HL-60/S4 treated with retinoic acid at 250 ng/mL for 4 days and 3 days (cell line): ENCODE results near the gene MYH10.
"Not testable (repeated sequence)": the region's sequence is repeated elsewhere in the genome, so short reads cannot be mapped to it uniquely, and the experiment has no call there.

Experiments used
- in situ Hi-C: fragments of 300-500 bp; cut with MboI; formaldehyde crosslinking; loops from 2 replicates; pipeline ENCODE4 v1.7.0; 2022; ENCODE audit warnings: low sequenced_read_pairs

The MYH10 gene

DNA sequence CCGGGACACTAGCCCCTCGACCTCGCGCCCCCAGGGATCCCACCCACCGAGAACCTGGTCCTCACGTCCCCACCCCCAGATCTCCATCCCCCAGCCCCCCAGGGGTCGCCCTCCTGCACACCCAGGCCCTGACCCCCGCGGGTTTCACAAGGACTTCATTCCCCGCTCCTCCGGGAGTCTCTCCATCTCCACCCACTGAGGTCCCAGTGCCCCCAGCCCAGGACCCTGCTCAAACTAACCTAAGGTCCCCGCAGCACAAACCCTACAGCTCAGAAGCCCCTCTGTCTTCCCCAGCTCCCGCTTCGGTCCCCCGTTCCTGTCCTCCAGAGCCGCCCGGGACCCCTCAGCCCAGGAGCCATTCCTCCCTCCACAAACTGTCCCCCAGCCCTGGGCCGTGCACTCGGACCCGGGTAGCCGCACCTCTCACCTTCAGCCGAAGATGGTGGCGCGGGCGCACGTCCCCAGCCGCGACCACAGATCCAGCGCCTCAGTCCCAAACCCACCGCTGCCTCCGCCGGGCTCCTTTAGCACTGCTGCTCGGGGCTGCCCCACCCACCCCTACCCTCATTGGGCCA, at the start of gene MYH10:
TSS of gene MYH10 (minus strand) at position 499 of the 575 bp plus-strand sequence. CDS start 7,479 bp downstream, outside the sequence.
- in situ Hi-C loops = no loop called here

- in situ Hi-C loops = no loop called here
Measured at GRCh38 chr17:8679126-8679525, 48.6 kb upstream of the MYH10 start.

DNA sequence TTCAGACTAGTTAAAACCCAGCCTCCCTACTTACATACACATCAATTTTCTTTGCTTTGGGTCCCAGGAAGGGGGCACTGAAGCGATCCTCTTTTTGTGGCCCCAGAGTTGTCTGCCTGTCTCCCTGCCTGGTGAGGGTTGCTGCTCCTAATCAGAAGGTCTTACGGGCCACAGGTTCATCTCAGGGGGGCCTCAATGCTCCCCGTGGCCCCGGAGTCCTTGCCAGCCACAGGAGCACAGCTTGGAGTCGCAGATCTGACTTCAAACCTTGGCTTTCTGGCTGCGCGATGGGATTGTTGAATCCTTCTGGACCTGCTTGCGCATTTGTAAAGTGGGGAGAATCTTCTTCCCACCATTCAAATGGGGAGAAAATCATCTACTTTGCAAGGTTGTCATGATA, 44.8 kb upstream of the MYH10 start:
- in situ Hi-C loops = no loop called here

DNA sequence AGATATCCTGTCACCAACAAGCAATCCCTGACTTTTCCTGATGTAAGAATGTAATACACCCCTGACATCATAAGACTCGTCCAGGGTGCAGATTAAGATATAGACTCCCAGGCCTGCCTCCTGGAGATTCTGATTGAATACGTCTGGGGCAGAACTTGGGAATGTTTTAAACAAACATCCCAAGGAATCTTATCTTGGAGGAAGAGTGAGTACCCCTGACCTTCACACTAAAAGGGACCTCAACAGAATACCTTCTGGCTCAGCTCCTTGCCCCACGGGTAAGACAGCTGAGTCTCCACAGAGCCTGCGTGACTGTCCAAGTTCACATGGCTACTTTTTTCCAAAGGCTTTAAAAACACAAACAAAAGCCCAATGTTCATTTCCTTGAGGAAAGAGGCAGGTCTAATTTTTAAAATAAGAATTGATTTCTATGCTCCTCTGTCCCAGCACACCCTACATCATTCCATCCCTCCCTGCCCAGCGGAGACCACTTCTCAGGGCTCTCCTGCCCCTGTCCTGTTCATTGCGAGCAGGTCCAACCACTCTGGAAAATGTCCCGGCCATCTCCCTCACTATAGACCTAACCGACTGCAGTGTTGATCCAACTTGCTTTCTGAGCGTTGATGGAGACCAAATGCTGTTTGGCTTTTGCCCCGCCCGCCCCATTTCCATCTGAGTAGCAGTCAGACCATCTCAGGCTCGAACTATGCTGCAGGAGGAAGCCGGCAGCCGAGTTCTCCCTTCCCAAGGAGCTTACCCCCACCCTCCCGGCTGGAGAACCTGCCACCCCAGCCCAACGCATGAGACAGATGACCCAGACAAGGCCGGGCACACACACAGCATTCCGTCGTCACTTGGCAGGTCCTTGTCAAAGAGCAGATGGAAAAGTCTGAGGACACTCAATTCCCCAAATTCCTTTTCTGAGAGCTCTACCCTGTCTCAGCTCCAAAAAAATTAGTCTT, 44.1 kb upstream of the MYH10 start:
- in situ Hi-C loops = no loop called here

DNA sequence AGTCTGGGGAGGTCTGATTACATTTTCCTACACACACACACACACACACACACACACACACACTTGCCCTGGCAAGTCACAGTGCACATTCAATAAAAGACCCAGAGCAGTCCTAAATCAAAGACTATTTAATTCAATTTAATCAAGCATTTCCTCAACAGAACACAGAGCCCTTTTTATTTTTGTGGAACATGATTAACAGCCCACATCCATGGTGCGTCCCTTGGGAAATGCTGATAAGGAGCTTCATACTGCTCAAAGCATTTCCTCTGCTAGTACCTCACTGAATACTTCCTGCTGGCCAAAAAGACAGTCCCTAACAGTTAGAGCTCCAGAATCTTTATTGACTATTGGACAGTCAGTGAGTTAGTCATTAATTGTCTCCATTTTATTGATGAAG, 43.1 kb upstream of the MYH10 start:
- in situ Hi-C loops = no loop called here

- in situ Hi-C loops = no loop called here
Measured at GRCh38 chr17:8672326-8672725, 41.8 kb upstream of the MYH10 start.

DNA sequence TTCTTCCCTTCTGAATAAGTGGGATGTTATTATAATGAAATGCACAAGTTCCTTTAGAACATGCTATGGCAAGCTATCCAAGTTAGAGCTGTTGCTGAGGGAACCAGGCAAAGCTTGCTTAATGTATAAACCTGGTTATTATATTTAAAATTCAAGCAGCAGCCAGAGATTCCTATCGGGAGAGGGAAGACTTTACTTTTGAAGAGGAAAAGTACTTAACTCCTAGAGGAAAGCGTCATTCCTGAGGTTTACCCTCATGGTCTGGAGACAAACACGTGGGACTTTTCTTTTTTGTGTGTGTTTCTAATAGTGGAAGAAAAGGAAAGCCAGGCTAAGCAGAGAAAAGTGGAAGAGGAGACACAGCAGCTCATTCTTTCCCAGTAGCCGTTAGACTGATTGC, 39.9 kb upstream of the MYH10 start:
- in situ Hi-C loops = no loop called here

- in situ Hi-C loops = no loop called here
Measured at GRCh38 chr17:8668176-8668740, 37.7 kb upstream of the MYH10 start.

- in situ Hi-C loops = no loop called here
Measured at GRCh38 chr17:8667421-8667820, 36.9 kb upstream of the MYH10 start.

GRCh38 chr17:8665684-8666083, 35.2 kb upstream of the MYH10 start:
- in situ Hi-C loops = no loop called here

GRCh38 chr17:8664456-8665126, 34.1 kb upstream of the MYH10 start:
- in situ Hi-C loops = no loop called here

DNA sequence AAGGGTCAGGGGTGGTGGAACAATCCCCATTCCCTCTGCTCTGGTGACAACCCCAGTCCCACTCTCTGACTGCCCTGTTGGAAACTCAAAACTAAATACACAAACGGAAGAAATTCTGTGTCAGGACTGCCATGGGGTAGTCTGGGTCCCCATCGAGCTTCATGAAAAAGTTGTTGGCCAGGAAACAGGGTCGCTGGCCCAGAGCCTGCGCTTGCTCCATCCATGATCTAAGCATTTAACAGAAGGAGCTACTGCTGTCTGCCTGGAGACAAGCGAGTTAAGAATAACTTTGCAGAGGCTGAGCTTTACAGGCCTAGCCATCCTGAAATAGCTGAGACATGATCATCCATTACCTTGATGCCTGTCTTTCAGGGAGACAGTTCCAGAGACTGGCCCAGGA, 32.4 kb upstream of the MYH10 start:
- in situ Hi-C loops = no loop called here

- in situ Hi-C loops = no loop called here
Measured at GRCh38 chr17:8662076-8662831, 31.7 kb upstream of the MYH10 start.

DNA sequence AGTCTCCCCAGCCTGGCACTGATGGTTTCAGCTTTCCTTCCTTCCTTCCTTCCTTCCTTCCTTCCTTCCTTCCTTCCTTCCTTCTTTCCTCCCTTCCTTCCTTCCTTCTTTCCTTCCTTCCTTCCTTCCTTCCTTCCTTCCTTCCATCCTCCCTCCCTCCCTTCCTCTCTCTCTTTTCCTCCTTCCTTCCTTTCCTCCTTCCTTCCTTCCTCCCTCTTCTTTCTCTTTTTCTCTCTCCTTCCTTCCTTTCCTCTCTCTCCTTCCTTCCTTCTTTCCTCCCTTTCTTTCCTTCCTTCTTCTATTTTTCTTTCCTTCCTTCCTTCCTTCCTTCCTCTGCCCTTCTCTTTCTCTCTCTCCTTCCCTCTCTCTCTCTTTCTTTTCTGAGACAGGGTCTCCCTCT, 30.2 kb upstream of the MYH10 start:
- in situ Hi-C loops = not testable (repeated sequence)

DNA sequence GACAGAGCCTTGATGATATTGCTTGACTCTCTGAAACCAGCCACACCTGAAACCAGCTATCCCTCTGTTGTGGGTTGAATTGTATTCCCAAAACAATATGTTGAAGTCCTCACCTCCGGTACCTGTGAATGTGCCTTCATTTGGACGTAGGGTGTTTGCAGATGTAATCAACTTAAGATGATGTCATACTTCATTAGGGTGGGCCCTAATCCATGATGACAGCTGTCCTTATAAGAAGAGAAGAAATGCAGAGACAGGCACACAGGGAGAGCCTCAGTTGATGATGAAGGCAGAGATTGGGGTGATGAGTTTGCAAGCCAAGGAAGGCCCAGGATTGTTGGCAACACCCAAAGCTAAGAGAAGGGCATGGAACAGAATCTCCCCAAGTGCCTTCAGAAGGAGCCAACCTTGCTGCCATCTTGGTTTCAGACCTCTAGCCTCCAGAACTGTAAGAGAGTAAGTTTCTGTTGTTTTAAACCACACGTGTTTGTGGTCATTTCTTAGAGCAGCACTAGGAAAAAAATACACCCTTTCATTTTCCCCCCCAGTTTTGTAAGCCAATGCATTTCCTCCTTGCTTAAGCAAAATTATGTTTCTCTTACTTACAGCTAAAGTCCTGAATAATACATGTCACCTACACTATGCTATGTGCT, 29.4 kb upstream of the MYH10 start:
- in situ Hi-C loops = no loop called here

DNA sequence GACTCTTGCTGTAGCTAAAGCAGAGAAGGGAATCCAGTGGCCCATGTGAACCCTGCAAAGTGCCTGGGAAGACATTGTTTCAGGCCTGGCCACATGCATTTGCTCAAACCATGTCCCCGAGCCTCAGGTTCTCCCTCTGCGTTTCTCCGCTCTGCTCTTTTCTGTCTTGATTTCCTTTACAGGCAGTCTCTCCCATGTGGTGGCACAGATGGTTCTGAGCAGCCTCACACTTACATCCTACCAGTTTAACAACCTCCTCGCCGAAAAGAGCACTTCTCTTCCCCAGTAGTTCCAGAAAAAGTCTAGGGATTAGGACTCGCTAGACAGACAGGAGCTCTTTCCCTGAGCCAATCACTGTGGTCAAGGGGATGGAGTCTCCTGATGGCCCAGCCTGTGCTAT, 28.3 kb upstream of the MYH10 start:
- in situ Hi-C loops = no loop called here

DNA sequence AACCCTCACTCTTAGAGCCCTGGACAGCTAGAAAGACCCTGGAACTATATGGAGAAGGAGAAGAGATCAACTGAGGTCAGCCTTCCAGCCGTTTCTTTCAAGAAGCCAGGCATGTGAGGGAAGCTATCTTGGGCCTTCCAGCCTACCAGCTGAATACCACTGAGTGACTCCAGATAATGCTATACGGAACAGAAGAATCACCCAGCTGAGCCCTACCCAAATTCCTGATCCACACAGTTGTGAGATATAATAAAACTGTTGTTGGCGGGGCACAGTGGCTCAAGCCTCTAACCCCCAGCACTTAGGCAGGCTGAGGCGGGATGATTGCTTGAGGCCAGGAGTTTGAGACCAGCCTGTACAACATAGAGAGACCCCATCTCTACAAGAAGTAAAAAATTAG, 26.2 kb upstream of the MYH10 start:
- in situ Hi-C loops = no loop called here

DNA sequence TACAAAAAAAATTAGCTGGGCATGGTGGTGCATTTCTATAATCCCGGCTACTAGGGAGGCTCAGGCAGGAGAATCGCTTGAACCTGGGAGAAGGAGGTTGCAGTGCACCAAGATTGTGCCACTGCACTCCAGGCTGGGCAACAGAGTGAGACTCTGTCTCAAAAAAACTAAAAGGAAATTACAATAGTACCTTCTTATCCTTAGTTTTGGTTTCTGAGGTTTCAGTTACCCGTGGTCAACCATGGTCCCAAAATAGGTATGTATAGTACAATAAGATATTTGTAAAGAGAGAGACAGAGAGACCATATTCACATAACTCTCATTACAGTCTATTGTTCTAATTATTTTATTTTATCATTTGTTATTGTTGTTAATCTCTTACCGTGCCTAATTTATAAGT, 24.3 kb upstream of the MYH10 start:
- in situ Hi-C loops = no loop called here

GRCh38 chr17:8651013-8651412, 20.5 kb upstream of the MYH10 start:
- in situ Hi-C loops = no loop called here

DNA sequence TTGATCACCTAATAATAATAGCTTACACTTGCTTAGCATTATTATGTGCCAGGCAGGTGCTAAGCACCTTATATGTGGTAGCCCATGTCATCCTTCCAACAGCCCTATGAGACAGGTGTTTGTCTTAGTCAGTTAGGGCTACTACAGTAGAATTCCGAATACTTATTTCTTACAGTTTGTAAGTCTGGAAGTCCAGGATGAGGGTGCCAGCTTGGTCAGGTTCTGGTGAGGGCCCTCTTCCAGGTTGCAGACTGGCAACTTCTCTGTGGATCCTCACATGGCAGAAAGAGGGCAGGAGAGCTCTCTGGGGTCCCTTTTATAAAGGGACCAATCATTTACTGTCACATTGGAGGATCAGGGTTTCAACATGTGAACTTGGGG, 19.6 kb upstream of the MYH10 start:
- in situ Hi-C loops = no loop called here
